ENCODE results near the gene MAML1. TPM values are rescaled to one million over a fixed set of nuclear protein-coding genes. Genes with fewer than 3 reads are reported as not detected.

The MAML1 gene
- total and polyA plus RNA-seq, 10 of the 15 experiments (the other 5 are each of a cell fraction or from before 2014, with no cell fraction given) = 0.42 to 23.9 (median 7.3) TPM

DNA sequence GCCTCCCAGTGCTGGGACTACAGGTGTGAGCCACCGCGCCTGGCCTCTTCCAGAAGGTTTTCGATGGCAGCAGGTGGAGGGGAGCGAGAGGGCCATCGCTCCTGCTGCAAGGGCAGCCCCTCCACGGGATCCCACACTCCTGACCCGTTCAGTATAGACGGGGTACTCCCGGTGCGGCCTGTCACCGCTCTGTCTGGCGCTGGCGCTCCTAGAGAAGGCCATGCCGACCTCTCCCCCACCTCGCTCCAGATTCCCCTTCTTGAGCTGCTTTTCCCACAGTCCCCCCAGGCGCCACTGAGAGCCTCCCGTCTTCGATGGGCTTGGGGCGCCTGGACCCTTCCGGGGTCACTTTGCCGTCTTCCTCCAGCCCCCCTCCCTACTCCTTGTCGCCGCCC is 83.8 kb downstream of the MAML1 start:
- RAD21 ChIA-PET (ENCODE audit: unreplicated experiment) = no interaction called here
- peak overlapping the region; percentile 91; the same call in 1 of the 2 replicates for H3K4me2 ChIP-seq (ENCODE audit: control insufficient read depth, insufficient read depth)
- no peaks in the 10 kb centered on the region; a peak in 1 of 4 replicates for H3K36me3 ChIP-seq (ENCODE audit: control insufficient read depth in 2 of 2, insufficient read depth in 2 of 2, low read length in 1 of 2)
- peak overlapping the region; percentile 58; the same call in 1 of the 2 replicates for H3K9ac ChIP-seq (ENCODE audit: control insufficient read depth, insufficient read depth, low read length)
- H3K4me1 ChIP-seq (ENCODE audit: control insufficient read depth, insufficient read depth, low read length) = peaks cover 28% of the 10 kb centered on the region
- in situ Hi-C loops (cut with MboI) (loop anchor here (10.0 to 25.0 kb wide), 2 partner anchors 996 to 1692 kb away; partner anchors contain the start of gene MGAT1), intact Hi-C loops (cut with micrococcal nuclease; ENCODE audit: unreplicated experiment) (no loop called here)
- no peaks in the 10 kb centered on the region for H3K27me3 ChIP-seq (replicated peaks in 1 of 2; ENCODE audit: control insufficient read depth in 2 of 2, insufficient read depth in 2 of 2, low read length in 1 of 2)
- CTCF ChIA-PET = no interaction called here
- no peaks in the 10 kb centered on the region for H4K20me1 ChIP-seq (ENCODE audit: control insufficient read depth, insufficient read depth)
- no peak for FAIRE-seq
- peaks cover 11% of the 10 kb centered on the region for H3K79me2 ChIP-seq (ENCODE audit: control insufficient read depth, insufficient read depth, low read length)
- no peak for ATAC-seq
- peak overlapping the region; percentile 10; the same call in 1 of the 2 replicates for H2AFZ ChIP-seq (ENCODE audit: control insufficient read depth, low read depth, low read length)
- H3K4me3 ChIP-seq = no peak overlapping the region
- POLR2A ChIA-PET = no interaction called here
- no TSS peak for BruUV-seq (replicated peaks)
- no peaks in the 10 kb centered on the region for H3K9me3 ChIP-seq (replicated peaks; ENCODE audit: control insufficient read depth, insufficient read depth, low read length)
- no peak for TF ChIP-seq ATF7 (IDR thresholded peaks at IDR 0.05; ENCODE audit: low read depth)
- TF ChIP-seq MLLT1 (IDR thresholded peaks at IDR 0.05) = 0 out of 2 replicates have a peak, but pooled peaks have one; percentile 32
- 87% methylated on average over 23 of the region's 23 CpGs for WGBS (ENCODE audit: insufficient coverage, insufficient replicate concordance, low lambda C conversion rate, missing lambda C conversion rate)
- no peak overlapping the region for H3K27ac ChIP-seq (ENCODE audit: control insufficient read depth, insufficient read depth)
- DNase-seq (ENCODE audit: low read depth, low spot score) = no peak
- SMC1A ChIA-PET (ENCODE audit: uncharacterized antibody, unreplicated experiment) = no interaction called here

DNA sequence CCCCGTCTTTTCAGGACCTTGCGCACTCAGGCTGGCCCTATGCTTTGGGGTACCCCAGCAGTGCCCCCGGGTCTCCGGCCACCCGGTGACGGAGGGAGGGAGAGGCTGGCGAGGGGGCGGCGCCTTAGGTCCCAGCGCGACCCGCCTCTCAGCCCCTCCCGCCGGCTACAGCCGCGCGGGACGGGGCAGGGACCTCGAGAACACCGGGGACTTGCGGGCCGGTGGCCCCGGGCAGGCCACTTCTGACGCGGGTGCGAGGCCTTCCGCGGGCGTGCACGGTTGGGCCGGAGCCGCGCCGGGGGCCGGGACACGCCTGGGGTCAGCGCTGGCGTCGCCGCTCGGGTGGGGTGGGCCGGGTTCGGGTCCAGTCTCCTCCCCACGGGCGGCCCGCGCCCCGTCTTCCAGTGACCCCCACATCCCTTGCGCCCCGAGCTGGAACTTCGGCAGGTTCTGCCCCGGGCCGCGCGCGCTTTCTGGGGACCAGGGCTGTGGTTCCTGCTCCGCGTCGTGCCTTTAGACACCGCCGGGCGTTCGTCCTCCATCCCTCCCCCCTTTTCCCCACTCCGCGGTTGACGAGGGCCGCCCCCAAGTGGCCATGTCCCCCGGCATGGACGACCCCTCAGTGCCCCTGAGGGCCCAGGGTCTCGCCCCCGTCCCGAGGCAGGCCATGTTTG is 84.3 kb downstream of the MAML1 start:
- ATAC-seq (no peak), FAIRE-seq (no peak), DNase-seq (ENCODE audit: low read depth, low spot score) (no peak)
- intact Hi-C loops (cut with micrococcal nuclease; ENCODE audit: unreplicated experiment) (no loop called here), in situ Hi-C loops (cut with MboI) (loop anchor here (10.0 to 25.0 kb wide), 2 partner anchors 995 to 1692 kb away; partner anchors contain the start of gene MGAT1)
- H2AFZ ChIP-seq (ENCODE audit: control insufficient read depth, low read depth, low read length) = peak overlapping the region; percentile 64
- peak overlapping the region; percentile 41; the same call in 1 of the 2 replicates for H3K4me3 ChIP-seq
- H4K20me1 ChIP-seq (ENCODE audit: control insufficient read depth, insufficient read depth) = peaks cover 1% of the 10 kb centered on the region; the same call in 1 of the 2 replicates
- no peak overlapping the region for H3K27ac ChIP-seq (ENCODE audit: control insufficient read depth, insufficient read depth)
- H3K9me3 ChIP-seq (replicated peaks; ENCODE audit: control insufficient read depth, insufficient read depth, low read length) = no peaks in the 10 kb centered on the region
- ChIA-PET RAD21 (ENCODE audit: unreplicated experiment) (interaction anchor here (1.1 to 1.7 kb wide), 2 partner anchors 13 to 15 kb away, joined by 3 to 4 read pairs; no protein-coding TSS in a partner anchor), POLR2A (no interaction called here), CTCF (interaction anchor here (0.9 kb wide), 1 partner anchor 101 kb away, joined by 3 read pairs; no protein-coding TSS in a partner anchor), SMC1A (ENCODE audit: uncharacterized antibody, unreplicated experiment) (no interaction called here)
- peak overlapping the region; percentile 91 for H3K4me2 ChIP-seq (ENCODE audit: control insufficient read depth, insufficient read depth)
- no peaks in the 10 kb centered on the region; a peak in 1 of 4 replicates for H3K36me3 ChIP-seq (ENCODE audit: control insufficient read depth in 2 of 2, insufficient read depth in 2 of 2, low read length in 1 of 2)
- peak overlapping the region; percentile 58; the same call in 1 of the 2 replicates for H3K9ac ChIP-seq (ENCODE audit: control insufficient read depth, insufficient read depth, low read length)
- H3K79me2 ChIP-seq (ENCODE audit: control insufficient read depth, insufficient read depth, low read length) = peaks cover 16% of the 10 kb centered on the region
- peaks cover 29% of the 10 kb centered on the region for H3K4me1 ChIP-seq (ENCODE audit: control insufficient read depth, insufficient read depth, low read length)
- WGBS (ENCODE audit: insufficient coverage, insufficient replicate concordance, low lambda C conversion rate, missing lambda C conversion rate) = 6% methylated on average over 48 of the region's 72 CpGs
- H3K27me3 ChIP-seq (replicated peaks in 1 of 2; ENCODE audit: control insufficient read depth in 2 of 2, insufficient read depth in 2 of 2, low read length in 1 of 2) = no peaks in the 10 kb centered on the region
- no TSS peak for BruUV-seq (replicated peaks)
- TF ChIP-seq RAD21 (IDR thresholded peaks at IDR 0.05; ENCODE audit: insufficient read depth, low read depth, low read length) (no peak; the same call in 1 of the 2 replicates), FOS (IDR thresholded peaks at IDR 0.05; ENCODE audit: borderline replicate concordance, extremely low read depth, insufficient read length) (no peak), MYC (IDR thresholded peaks at IDR 0.05; ENCODE audit: insufficient read depth, insufficient read length, insufficient replicate concordance, low read length, severe bottlenecking) (no peak), CTCF (IDR thresholded peaks at IDR 0.05 in 2 of 3, conservative IDR thresholded peaks at IDR 0.05 in 1 of 3; ENCODE audit: control insufficient read depth in 2 of 3, extremely low read depth in 1 of 3, insufficient read depth in 1 of 3, low read depth in 3 of 3, low read length in 3 of 3) (0 out of 6 replicates have a peak, but pooled peaks of 2 of the 3 experiments have one; percentile 6 to 13), NR2F1 (conservative IDR thresholded peaks at IDR 0.05) (peak; percentile 12; the same call in 1 of the 2 replicates), BCLAF1 (IDR thresholded peaks at IDR 0.05) (no peak)
